Stimulated activated CD8-positive, alpha-beta memory T cell treated with anti-CD3 and anti-CD28 coated beads, Interleukin-7, amount 100 ng/mL, for 48 hours (primary cell): ENCODE data around the gene MYO19.
"Not testable (repeated sequence)": the region's sequence is repeated elsewhere in the genome, so short reads cannot be mapped to it uniquely, and the experiment has no call there.

Experiments used
- DNase-seq, 2 donors: peaks; one replicate each; pipeline ENCODE4 v3.0.0-alpha.2; 2020; ENCODE audit warnings: low read depth in 1 of 2; ENCODE audit errors: extremely low read depth in 1 of 2

The MYO19 gene

DNA sequence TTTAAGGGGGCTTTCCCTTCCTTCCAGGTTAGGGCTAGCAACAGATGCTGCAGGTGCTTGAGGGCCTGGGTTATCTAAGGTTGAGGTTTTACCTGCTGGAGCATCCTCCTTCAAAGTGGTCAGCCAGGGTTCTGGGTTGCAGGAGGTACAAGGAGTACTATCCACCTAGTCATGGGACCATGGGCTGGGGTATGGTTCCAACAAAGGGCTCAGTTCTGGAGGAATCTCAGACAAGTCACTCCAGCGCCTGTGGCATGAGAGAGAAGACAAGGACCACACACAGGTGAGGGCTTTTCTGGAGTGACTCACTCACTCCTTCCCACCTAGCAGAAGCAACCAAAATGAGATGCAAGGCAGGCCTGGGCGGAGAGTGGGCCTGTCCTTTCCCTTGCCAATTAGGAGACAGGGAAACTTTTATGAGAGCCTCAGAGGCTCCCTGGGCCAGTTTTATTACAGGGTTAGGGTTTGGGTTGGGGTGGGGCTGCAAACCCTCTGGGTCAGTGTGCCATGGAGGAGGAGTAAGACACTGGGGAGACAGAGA is 2.2 kb downstream of the MYO19 start:
- DNase-seq: no peak

DNA sequence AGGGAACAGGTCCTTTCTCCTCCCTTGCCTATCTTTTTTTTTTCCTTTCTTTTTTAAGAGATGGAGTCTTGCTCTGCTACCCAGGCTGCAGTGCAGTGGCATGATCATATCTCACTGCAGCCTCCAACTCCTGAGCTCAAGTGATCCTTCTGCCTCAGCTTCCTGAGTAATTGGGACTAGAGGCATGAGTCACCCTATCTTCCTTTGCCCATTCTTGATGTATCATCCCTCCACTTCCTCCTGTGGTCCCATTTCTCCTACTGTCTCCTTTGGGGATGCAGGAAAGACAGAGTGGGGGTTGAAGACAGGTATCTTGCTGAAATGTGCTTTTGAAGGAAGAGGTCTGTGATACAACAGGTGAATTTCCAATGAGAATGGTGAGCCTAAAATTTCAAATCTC is 5.5 kb downstream of the MYO19 start:
- no peak for DNase-seq

DNA sequence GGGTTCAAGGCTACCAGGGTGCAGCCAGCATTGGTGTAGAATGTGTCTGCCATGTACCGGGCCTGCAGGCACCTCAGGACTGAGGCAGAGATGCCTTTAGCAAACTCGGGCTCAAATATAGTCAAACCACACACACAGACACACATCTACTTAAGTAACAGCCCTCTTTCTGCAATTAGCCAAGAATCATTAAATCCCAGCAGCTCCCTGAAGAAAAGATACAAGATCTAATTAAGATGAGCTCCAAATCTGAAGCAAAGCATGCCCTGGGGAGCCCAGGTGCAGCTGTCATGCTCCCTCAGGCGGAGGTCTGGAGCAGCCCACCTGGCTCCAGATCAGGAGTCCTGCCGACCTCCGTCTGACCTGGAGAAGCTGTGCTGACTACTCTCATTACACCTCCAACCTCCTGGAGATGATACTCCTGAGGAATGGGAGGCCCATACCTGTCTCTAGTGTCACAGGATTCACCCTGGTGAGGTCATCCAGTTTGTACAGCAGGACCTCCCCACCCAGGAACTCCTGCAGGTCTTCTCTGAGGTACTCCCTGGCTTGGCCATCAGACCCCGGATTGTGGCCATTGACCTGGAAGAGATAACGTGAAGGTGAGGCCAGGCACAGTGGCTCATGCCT is 6.9 kb downstream of the MYO19 start:
- DNase-seq: no peak

DNA sequence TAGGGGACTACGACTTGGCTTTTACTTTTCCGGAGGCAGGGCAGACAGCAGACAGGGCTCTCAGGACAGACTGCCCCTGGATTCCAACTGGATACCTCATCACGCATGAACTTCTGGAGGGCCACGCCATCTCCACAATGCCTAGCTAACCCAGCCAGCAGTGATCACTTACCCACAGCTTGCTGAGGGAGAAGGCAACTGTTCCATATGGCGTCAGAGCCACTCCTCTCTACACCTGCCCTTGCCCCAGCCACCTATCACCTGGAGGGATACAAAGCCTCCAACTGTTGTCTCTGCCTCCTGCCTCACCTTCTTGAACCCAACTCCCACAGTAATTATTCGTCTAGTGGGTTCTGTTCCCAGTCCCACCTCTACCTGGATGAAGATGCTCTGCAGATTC is 8.8 kb downstream of the MYO19 start:
- no peak for DNase-seq

DNA sequence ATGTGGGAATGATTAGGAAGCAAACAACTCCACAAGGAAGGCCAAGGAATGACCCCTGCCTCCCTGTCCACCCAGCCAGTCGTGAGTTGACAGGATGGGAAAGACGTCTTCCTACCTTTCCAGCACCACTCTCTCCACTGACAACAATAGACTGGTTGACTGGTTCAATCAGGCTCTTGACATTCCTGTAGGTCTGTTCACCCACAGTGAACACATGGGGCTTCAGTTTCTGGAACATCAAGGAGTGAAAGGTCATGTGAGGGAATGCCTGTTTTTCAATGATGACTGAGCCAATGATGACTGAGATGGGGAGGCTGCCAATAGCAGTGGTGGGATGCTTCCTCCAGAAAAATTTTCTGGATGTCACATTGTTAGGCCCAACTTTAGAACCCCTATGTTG is 9.6 kb downstream of the MYO19 start:
- DNase-seq: no peak

DNA sequence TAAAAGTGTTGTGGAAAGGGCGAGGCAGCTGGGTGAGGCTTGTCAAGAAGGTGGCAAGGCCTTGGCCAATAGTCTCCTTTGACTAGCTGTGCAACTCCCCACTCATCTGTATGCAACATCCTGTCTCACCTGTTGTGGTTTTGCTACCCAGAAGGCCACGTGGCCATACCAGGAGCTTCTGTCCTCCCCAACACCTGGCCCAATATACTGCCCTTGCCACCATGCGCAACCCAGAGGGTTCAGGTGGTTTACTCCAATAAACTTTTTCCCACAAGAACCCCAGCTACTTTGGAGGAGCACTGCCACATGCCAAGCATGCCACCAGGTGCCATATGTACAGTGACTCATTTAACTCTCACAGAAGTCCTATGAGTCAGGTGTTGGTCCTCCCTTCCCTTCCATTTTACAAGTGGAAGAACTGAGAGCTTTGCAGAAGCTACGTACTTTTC is 10.2 kb downstream of the MYO19 start:
- DNase-seq: no peak

DNA sequence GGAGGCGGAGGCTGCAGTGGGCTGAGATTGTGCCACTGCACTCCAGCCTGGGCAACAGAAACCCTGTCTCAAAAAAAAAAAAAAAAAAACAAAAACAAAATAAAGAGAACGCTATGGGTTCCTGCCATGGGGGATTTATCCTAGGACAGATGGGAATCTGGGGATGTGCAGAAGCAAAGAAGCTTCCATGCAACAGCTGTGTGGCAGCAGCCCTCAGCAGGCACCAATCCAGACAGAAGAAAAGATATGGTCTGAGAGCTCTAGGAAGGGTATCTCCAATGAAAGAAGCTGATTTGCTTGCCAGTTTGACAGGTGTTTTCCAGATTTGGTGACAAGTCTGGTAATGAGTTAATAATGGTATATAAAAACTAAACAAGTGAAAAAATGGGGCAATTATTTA is 11.6 kb downstream of the MYO19 start:
- DNase-seq: no peak

DNA sequence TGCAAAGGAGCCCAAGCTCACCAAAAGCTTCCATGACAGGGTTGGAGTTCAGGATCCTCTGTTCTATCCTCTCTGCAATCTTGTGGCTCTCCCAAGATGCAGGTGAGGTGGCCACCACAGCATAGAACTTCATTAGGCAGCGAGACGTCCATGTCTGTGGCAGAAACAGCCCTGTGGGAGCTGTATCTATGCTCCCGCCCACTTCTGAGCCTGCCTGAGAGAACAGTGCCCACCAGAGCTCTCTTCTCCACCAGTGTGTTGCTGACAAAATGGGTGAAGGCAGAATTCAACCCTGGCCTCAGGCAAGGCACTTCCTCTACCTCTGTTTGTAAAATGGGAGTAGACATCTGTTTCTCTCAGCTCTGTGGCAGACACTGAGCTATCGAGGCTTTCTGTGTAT is 18.8 kb downstream of the MYO19 start:
- DNase-seq: no peak

DNA sequence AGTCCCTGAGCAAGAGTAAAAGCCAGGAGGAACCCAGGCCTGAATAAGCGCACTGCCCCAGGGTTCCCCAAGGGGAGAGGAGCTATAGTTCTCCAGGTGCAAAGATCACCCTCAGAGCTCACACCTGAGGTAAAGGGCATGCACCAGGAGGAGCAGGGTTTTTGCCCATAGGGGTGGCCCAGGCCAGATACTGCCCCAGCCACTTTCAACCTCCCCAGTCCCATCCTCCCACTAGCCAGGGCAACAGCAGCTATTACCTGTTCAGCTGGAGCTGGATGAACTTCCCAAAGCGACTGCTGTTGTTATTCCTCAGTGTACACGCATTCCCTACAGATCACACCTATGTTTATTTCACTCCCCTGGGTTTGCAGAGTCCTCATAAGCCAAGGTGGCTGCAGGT is 19.8 kb downstream of the MYO19 start:
- DNase-seq: no peak

DNA sequence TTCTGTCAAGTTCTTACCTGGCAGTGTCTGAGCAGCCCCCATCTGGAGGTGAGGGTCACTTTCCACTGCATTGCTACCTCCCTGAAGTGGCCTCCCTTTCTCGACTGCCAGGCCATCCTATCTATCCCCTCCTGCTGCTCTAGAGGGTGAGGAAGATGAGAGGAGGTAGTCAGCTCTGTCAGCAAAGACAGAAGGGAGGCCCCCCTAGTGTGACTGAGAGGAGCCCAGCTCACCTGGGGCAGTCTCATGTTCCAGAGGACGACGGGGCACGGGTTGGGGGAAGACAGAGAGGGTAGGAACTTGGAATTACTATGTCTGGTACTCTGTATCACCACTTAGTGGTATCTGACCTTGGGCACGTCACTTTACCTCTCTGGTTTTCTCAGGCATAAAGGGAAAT is 22.0 kb downstream of the MYO19 start:
- DNase-seq: no peak

DNA sequence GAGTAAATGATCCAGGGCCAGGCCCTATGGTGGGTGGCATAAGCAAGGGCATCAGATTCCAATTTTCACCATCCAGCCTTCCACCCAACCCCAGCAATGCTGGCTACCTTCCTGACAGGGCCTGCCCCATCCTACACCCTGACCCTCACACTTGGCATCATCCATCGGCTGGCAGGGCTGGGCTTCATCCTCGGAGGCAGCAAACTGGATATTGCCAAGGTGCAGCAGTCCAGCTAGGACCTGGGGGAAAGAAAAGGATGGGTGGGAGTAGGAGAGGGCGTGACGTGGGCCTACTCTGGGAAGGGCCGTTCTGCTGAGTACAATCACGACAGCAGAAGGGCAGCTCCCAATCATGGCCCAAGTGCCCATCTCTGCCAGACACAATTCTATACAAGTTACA is 23.5 kb downstream of the MYO19 start:
- no peak for DNase-seq

DNA sequence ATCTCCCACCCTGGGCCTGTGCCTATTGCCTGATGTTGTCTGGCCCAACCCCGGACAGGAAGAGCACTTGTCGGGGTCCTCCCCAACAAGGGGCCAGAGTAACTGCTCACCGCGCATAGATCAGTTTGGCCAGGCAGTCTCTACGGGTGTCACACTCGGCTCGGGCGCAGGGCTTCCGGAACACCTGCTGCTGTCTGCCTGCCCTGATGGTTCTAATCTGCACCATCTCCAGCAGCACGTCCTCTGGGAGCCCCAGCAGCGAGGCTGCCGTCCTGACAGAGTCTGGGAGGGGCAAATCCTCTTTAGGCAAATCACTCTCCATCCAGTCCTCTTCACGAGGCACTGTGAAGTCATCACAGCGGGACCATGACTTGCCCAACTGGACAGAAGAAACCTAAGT is 24.0 kb downstream of the MYO19 start:
- DNase-seq: no peak

DNA sequence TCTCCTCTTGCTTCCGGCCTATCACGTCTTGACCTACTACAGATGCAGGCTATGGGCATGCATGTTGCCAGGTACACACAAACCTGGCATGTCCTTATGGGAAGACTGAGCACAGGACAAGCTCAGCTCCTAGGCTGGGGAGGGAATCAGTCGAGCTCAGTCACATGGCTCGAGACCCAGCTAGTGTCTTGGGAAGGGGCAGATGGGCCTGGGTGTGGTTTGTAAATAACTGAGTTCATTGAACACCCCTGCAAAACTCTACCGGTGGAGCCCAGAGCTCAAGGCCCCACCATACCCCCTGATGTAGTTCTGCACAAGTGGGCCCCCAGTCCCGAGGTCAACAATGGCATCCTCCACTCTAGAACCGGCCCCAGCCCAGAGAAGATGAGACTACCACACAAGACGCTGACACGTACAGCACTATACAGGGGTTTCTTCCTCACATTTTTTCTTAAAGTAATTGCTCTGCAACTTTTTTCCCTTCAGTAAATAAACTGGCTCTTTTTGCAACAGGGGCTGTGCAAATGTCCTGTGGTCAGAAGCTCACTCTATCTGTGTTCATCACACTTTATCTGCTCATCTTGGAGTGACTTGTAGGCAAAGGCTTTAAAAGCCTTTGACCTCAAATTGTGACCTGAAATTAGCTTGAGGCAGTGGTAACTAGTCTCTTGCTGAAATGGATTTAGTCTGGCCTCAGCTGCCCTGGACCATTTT is 25.2 kb downstream of the MYO19 start:
- DNase-seq: no peak

DNA sequence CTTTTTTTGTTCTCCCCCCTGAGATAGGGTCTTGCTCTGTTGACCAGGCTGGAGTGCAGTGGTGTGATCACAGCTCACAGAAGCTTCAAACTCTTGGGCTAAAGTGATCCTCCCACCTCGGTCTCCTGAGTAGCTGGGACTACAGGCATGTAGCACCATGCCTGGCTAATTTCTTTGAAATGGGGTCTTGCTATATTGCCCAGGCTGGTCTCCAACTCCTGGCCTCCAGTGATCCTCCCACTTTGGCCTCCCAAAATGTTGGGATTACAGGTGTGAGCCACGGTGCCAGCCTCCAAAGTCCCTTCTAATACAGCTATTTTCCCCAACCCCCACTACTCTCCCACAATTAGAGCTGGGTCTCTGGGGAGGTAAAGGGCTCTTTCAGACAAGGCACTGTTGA is 26.2 kb downstream of the MYO19 start:
- not testable (repeated sequence) for DNase-seq

DNA sequence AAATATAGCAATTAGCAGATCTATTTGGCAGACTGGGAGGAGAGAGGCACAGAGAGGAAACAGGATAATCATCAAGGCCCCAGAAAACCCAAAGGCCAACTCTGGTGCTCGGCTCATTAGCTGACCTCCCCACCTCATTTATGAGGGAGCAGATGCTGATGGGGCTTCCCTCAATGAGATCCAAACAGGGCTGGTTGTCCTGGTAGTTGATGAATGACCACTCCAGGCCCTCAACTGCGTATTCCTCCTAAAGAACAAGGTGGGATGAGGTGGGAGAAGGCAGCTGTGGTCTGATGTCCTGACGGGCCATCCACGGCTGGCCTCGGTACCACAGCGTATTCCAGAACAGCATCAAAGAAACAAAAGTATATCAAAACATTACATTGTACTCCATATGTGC is 27.4 kb downstream of the MYO19 start:
- DNase-seq: no peak

DNA sequence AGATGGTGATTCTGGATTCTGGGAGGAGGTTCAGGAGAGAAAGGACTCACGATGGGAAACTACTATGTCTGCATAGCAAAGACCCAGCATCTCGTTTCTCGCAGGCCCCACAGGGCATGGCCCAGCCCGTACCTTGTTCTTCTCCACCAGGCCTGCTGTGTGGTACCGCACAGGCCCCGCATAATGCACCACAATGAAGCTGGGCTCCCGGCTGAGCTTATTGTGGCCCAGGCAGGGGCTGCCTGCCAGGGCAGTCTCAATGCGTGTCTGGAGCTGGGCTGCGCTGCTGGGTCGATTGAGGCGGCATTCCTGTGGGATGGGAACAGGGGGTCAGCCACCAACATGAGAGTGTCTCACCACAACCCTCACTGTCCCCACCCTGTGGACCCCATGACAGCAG is 27.8 kb downstream of the MYO19 start:
- no peak for DNase-seq

DNA sequence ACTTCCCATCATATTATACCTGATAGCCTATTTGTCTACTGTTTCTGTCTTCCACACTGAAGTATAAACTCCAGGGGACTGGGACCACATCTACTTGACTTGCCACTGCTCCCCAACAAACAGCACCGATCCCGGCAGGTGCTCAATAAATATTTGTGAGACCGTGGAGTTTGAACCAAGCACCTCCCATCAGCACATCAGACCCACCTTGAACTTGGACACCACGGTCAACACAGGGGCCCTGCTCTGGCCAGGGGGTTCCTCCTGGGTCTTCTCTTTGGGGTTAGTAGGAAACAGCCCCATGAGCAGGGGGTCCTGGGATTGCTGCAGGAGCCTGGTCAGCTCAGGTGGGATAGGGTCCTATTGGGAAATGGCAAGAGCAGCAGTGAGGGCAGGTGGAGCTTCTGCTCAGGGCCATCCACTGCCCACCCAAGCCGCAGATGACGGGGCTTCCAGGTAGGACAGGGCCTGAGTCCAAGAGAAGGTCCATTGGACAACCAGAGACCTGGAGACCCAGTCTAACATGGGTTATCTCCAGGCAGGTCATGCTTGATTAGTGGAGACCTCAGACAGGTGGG is 28.3 kb downstream of the MYO19 start:
- DNase-seq: no peak

DNA sequence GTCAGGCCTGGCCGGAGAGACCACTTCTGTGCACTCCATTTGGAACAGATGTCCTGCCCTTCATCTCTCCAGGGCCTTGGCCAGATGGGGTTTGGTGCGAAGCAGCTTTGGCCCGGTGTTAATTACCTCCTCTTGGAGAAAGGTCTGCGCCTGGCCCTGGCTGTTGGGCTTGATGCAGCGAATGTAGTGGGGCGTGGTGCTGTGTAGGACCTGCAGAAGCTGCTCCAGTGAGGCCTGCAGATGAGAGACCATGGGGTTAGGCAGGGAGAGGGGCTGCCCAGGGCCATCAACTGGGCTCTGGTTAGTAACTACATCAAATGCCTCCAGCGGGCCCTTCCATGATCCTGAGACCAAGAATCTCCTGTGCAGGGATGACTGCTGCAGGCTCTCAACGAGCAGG is 29.5 kb downstream of the MYO19 start:
- no peak for DNase-seq

DNA sequence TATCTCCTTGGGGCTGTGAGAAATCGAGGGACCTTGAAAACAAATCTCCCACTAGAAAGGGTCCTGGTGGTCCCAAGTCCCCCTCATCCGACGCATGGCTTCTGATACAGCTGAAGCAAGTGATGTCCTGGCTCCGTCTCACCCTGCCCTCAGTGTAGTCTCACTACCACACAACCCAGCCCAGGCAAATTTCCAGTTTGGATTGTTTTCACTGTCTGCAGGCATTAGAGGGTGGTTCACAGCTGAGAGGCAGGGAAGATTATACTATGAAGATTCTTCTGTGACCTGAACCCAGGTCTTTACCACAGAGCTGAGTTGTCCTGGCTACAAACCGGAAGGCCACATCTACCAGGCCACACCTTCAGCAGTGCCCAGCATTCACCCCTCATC is 30.5 kb downstream of the MYO19 start:
- DNase-seq: no peak

DNA sequence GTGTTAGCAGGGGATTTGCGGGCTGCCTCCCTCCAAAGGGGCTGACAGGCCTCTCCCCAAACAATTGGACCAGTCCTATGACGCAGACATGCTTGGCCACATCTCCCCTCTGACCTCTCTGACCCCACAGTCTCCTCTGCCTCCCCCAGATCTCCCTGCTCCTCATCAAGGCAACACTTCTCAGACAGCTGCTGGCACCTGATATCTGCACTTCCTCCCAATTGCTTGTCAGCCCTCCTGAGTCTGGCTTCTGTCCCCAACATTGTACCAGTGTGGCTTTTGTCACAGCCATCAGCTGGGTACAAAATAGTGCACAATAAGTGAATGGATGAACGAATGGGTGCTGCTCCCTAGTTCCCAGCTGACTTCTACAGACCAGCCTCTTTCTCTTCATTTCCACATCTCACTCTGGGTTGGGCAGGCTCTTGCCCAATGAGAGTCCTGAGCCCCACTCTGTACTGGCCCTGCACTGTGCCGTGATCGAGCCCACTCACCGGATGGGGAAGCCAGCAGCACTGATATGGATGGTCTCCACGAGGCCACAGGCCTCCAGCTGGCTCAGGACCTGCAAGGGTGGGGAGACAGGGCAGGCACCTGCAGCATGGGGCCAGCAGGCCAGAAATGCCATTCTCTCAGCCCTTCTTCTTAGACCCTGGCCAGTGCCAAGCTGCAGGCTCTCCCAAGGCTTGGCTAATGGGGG is 31.1 kb downstream of the MYO19 start:
- DNase-seq: no peak

DNA sequence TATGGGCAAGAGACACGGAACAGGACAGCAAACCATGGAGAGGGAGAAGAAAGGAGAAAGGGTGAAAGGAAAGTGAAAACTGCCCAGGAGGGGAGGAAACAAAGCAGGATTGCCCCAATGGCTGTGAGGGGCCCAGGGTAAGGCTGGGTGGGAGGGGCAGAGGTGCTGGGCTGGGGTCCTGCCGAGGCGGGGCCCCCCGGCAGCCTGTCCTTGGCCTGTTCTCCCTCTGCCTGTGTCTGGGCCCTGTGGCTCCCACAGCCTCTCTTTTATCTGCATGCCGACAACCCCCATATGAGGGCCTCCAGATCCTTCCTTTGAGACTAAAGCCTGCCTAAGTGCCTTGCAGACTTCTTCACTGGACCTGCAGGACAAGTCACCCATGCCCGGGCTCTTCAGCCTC is 32.7 kb downstream of the MYO19 start:
- DNase-seq: no peak

DNA sequence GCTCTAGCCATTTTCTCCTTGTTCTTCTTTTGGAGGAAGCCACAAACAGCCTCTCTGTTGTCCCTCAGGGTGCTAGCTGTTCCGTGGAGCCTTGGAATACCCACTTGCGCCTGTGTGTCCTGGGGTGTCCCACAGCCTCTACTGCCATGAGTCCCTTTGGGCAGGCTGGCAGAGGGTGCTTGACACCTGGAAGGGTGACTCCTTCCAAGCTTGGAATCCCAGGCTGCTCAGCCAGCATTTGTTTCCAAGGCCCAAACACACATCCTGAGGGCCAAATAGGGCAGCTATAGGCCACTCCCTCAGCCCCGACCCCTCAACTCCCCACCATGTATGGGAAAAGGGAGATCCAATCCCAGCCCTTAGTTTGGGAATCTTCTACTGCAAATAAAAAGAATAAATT is 33.3 kb downstream of the MYO19 start:
- DNase-seq: no peak
